ENCODE data around the gene FBXO7. TPM values are rescaled to one million over a fixed set of nuclear protein-coding genes. Genes with fewer than 3 reads are reported as not detected.

FBXO7 gene
- total RNA-seq, 1 donor, result 67.4 TPM

- no peak overlapping the region for H3K4me3 ChIP-seq (ENCODE audit: low read depth, low read length)
- no peak for DNase-seq (ENCODE audit: low read depth)
- TF ChIP-seq CTCF (IDR thresholded peaks at IDR 0.05; ENCODE audit: insufficient read depth, low read length), result no peak
Observed at GRCh38 chr22:32487461-32487860, 12.8 kb downstream of the FBXO7 start.

DNA sequence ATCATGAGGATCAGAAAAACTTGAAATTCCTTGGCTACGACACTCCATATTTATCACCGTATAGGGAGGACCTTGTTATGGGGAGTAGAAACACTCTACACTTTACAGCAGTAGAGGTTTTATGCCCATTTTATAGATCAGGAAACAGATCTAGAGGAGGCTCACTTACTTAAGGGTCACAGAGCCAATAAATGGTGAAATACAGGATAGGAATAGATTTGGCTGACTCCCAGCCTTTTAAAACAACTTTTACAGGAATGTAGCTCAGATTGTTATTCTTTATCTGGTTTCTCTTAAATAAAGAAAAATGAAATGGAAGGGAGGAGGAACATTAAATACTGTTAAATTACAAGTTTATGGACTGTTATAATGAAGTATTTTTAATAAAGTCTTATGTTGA lies 14.8 kb downstream of the FBXO7 start:
- H3K4me3 ChIP-seq (ENCODE audit: low read depth, low read length), result no peak overlapping the region
- DNase-seq (ENCODE audit: low read depth), result peak; percentile 27
- TF ChIP-seq CTCF (IDR thresholded peaks at IDR 0.05; ENCODE audit: insufficient read depth, low read length), result no peak

DNA sequence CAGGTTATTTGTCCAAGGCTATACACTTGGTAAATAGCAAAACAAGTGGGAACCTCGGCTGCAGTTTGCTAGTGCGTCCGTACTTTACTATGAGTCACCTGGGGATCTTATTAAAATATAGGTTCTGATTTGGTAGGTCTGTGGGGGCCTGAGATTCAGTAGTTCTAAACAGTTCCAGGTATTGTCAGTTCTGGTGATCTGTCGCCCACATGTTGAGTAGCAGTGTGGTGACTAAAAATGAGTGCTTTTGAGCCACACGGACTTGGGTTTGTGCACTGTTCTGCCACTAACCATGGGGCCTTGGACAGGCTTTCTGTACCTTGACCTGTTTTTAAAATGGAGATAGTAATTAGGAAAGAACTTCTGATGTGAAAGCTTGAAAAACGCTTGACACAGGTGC lies 15.7 kb downstream of the FBXO7 start:
- no peak overlapping the region for H3K4me3 ChIP-seq (ENCODE audit: low read depth, low read length)
- no peak for DNase-seq (ENCODE audit: low read depth)
- TF ChIP-seq CTCF (IDR thresholded peaks at IDR 0.05; ENCODE audit: insufficient read depth, low read length), result no peak

DNA sequence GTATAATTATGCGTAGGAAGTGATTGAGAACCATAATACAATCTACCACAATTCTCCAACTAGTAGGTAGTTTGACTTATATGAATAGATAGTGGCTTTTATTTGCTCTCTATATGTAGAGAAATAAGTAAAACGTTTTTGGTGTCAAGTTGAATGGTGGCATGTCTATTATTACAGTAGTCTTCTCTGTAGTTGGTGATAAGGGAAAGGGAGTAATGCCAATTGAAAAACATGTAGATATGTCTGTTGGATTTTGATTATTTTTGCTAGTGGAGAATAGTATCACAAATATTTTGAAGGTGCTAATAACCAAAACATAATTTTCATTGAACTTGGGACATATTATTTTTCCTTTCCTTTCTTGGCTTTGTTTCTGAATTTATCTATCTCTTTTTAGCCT lies 17.5 kb downstream of the FBXO7 start:
- no peak overlapping the region for H3K4me3 ChIP-seq (ENCODE audit: low read depth, low read length)
- no peak for DNase-seq (ENCODE audit: low read depth)
- TF ChIP-seq CTCF (IDR thresholded peaks at IDR 0.05; ENCODE audit: insufficient read depth, low read length), result no peak

GRCh38 chr22:32493551-32493950 lies 18.9 kb downstream of the FBXO7 start:
- DNase-seq (ENCODE audit: low read depth), result no peak
- H3K4me3 ChIP-seq (ENCODE audit: low read depth, low read length), result no peak overlapping the region
- TF ChIP-seq CTCF (IDR thresholded peaks at IDR 0.05; ENCODE audit: insufficient read depth, low read length), result no peak

GRCh38 chr22:32494971-32495370 lies 20.4 kb downstream of the FBXO7 start:
- no peak overlapping the region for H3K4me3 ChIP-seq (ENCODE audit: low read depth, low read length)
- DNase-seq (ENCODE audit: low read depth), result no peak
- TF ChIP-seq CTCF (IDR thresholded peaks at IDR 0.05; ENCODE audit: insufficient read depth, low read length), result no peak

- DNase-seq (ENCODE audit: low read depth), result no peak
- TF ChIP-seq CTCF (IDR thresholded peaks at IDR 0.05; ENCODE audit: insufficient read depth, low read length), result no peak
- no peak overlapping the region for H3K4me3 ChIP-seq (ENCODE audit: low read depth, low read length)
Observed at GRCh38 chr22:32499666-32500065, 25.1 kb downstream of the FBXO7 start.

All from fibroblast of the aortic adventitia (primary cell).